Endothelial cell of umbilical vein (primary cell): Measurements from ENCODE around the gene HDAC4.

Experiments
- EZH2 ChIP-seq: IDR thresholded peaks from 2 replicates; pipeline ENCODE4 v1.6.1; 2012; ENCODE audit warnings: borderline replicate concordance, low read depth, mild to moderate bottlenecking, moderate library complexity, low read length, inconsistent platforms; ENCODE audit not compliant: severe bottlenecking
- MYC ChIP-seq: IDR thresholded peaks from one replicate; pipeline ENCODE4 v1.6.1; 2011; ENCODE audit warnings: mild to moderate bottlenecking, low read depth, low read length
- POLR2A ChIP-seq: IDR thresholded peaks from 2 replicates; pipeline ENCODE4 v1.6.1; 2012; ENCODE audit warnings: low read depth, mild to moderate bottlenecking, control low read depth, low read length
- TF ChIP-seq, protein P1 (sequence below), 2 donors: IDR thresholded peaks; 1 replicate in 1 of 2; 2 replicates in 1 of 2; pipeline ENCODE4 v1.5.1; 2011; ENCODE audit warnings: low read length in 2 of 2, mild to moderate bottlenecking in 2 of 2, moderate library complexity in 2 of 2, control low read depth in 1 of 2, inconsistent platforms in 1 of 2, low read depth in 1 of 2; ENCODE audit not compliant: insufficient read depth in 1 of 2; ENCODE audit errors: extremely low read depth in 1 of 2
- TF ChIP-seq, protein P2 (sequence below): IDR thresholded peaks from 2 replicates; pipeline ENCODE4 v1.6.1; 2011; ENCODE audit not compliant: insufficient read depth, insufficient read length

DNA sequence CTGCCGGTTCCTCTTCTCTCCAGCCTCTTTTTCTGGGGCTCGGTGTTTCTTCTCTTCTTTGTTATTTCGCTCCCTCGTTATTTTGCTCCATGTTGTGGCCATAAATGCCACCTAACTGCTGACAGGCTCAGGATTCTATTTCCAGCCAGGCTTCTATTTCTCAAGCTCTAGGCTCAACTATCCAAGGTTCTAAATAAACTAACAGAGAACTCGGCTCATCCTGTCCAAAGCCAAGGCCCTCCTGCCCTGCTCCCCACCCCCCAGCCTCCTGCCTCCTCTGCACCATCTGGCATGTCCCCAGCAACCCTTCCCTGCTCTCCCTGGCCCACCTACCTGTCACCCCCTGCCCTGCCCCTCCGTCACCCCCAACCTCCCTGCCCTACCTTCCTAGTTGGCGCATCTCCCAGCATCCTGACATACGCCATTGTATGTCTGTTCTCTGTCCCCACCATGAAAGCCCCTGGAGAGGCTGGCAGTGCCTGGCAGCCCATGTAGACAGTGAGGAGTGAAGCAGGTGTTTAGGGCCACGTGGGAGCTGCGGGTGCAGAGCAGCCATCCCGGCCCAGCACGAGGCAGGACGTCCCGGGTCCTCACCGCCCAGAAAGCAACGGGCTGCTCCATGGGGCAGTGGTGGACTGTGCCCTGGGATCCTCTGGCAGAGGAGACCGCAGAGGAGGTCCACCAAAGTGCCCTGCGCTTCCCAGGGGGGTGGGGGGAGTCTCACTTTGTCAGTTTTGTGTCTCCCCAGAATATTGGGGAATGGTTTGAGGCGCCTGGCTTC is 366.1 kb downstream of the HDAC4 start:
- TF ChIP-seq, protein P1, sequence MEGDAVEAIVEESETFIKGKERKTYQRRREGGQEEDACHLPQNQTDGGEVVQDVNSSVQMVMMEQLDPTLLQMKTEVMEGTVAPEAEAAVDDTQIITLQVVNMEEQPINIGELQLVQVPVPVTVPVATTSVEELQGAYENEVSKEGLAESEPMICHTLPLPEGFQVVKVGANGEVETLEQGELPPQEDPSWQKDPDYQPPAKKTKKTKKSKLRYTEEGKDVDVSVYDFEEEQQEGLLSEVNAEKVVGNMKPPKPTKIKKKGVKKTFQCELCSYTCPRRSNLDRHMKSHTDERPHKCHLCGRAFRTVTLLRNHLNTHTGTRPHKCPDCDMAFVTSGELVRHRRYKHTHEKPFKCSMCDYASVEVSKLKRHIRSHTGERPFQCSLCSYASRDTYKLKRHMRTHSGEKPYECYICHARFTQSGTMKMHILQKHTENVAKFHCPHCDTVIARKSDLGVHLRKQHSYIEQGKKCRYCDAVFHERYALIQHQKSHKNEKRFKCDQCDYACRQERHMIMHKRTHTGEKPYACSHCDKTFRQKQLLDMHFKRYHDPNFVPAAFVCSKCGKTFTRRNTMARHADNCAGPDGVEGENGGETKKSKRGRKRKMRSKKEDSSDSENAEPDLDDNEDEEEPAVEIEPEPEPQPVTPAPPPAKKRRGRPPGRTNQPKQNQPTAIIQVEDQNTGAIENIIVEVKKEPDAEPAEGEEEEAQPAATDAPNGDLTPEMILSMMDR (IDR thresholded peaks at IDR 0.05; ENCODE audit: extremely low read depth in 1 of 2, insufficient read depth in 1 of 2, low read depth in 1 of 2, low read length in 2 of 2): no peak
- TF ChIP-seq POLR2A (no peak), MYC (no peak), EZH2 (no peak)
- TF ChIP-seq, protein P2, sequence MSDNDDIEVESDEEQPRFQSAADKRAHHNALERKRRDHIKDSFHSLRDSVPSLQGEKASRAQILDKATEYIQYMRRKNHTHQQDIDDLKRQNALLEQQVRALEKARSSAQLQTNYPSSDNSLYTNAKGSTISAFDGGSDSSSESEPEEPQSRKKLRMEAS: no peak
